Astrocyte of the spinal cord (primary cell): ENCODE data around the gene CETP.
A peak's percentile ranks its signal among the peaks of the same experiment; 100 is the strongest.

Experiments used
- DNase-seq: peaks from one replicate; pipeline ENCODE4 v3.0.0; 2011; ENCODE audit warnings: low read depth, low spot score
- H3K4me3 ChIP-seq: 2 replicates; pipeline ENCODE4 v1.5.1; 2011; ENCODE audit warnings: low read depth, mild to moderate bottlenecking, low read length, moderate library complexity
- CTCF ChIP-seq: IDR thresholded peaks from 2 replicates; pipeline ENCODE4 v1.5.1; 2012; ENCODE audit warnings: low read depth, mild to moderate bottlenecking, low read length, inconsistent platforms
- in situ Hi-C: cut with HindIII; loops from 2 replicates; pipeline ENCODE4 v1.10.0; 2017; ENCODE audit warnings: low sequenced_read_pairs

Gene CETP

GRCh38 chr16:57026778-57027062, 65.0 kb downstream of the CETP start:
- no peak for TF ChIP-seq CTCF
- no peak overlapping the region for H3K4me3 ChIP-seq
- in situ Hi-C loops, result no loop called here
- DNase-seq, result no peak

- no peak for DNase-seq
- TF ChIP-seq CTCF, result no peak
- in situ Hi-C loops, result no loop called here
- H3K4me3 ChIP-seq, result no peak overlapping the region
These were observed 65.3 kb downstream of the CETP start for GRCh38 chr16:57027067-57027466.

GRCh38 chr16:57028086-57028485, 66.3 kb downstream of the CETP start:
- in situ Hi-C loops, result no loop called here
- DNase-seq, result no peak
- no peak overlapping the region for H3K4me3 ChIP-seq
- no peak for TF ChIP-seq CTCF

- H3K4me3 ChIP-seq, result no peak overlapping the region
- DNase-seq, result peak; percentile 79
- in situ Hi-C loops, result no loop called here
- TF ChIP-seq CTCF, result no peak
These were observed 67.7 kb downstream of the CETP start for GRCh38 chr16:57029161-57030160.

- in situ Hi-C loops, result no loop called here
- TF ChIP-seq CTCF, result no peak
- no peak overlapping the region for H3K4me3 ChIP-seq
- DNase-seq, result no peak
These were observed 68.7 kb downstream of the CETP start for GRCh38 chr16:57030346-57030902.

- TF ChIP-seq CTCF, result no peak
- DNase-seq, result no peak
- in situ Hi-C loops, result no loop called here
- no peak overlapping the region for H3K4me3 ChIP-seq
These were observed 69.4 kb downstream of the CETP start for GRCh38 chr16:57031156-57031555.
